Ishikawa (cell line): ENCODE results near the gene TSPAN9.

Experiments used
- CEBPB ChIP-seq: IDR thresholded peaks from 2 replicates; pipeline ENCODE4 v1.6.1; 2012
- CREB1 ChIP-seq: IDR thresholded peaks from 2 replicates; pipeline ENCODE4 v1.6.1; 2012; ENCODE audit warnings: low read depth
- EGR1 ChIP-seq: IDR thresholded peaks from 2 replicates; pipeline ENCODE4 v1.6.1; 2012
- FOXM1 ChIP-seq: IDR thresholded peaks from 2 replicates; pipeline ENCODE4 v1.6.1; 2012; ENCODE audit warnings: low read depth, borderline replicate concordance
- NFIC ChIP-seq: IDR thresholded peaks from 2 replicates; pipeline ENCODE4 v1.6.1; 2012
- REST ChIP-seq: IDR thresholded peaks from 2 replicates; pipeline ENCODE4 v1.6.1; 2012; ENCODE audit warnings: low read depth, mild to moderate bottlenecking
- TAF1 ChIP-seq: IDR thresholded peaks from 2 replicates; pipeline ENCODE4 v1.6.1; 2012; ENCODE audit warnings: low read depth, mild to moderate bottlenecking
- TCF12 ChIP-seq: IDR thresholded peaks from 2 replicates; pipeline ENCODE4 v1.6.1; 2012; ENCODE audit warnings: low read depth
- YY1 ChIP-seq: IDR thresholded peaks from 2 replicates; pipeline ENCODE4 v1.6.1; 2012; ENCODE audit warnings: low read depth
- ZBTB7A ChIP-seq: IDR thresholded peaks from 2 replicates; pipeline ENCODE4 v1.6.1; 2012; ENCODE audit warnings: low read depth
- TF ChIP-seq, protein P1 (sequence below): IDR thresholded peaks from 2 replicates; pipeline ENCODE4 v1.6.1; 2012

- no peak for TF ChIP-seq CEBPB
- TF ChIP-seq YY1: no peak
- no peak for TF ChIP-seq EGR1
- TF ChIP-seq FOXM1: no peak
- no peak for TF ChIP-seq REST
- no peak for TF ChIP-seq TAF1
- no peak for TF ChIP-seq CREB1
- TF ChIP-seq ZBTB7A: no peak
- TF ChIP-seq TCF12: no peak
- TF ChIP-seq NFIC: no peak
- TF ChIP-seq, protein P1, sequence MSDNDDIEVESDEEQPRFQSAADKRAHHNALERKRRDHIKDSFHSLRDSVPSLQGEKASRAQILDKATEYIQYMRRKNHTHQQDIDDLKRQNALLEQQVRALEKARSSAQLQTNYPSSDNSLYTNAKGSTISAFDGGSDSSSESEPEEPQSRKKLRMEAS: no peak
Measured at GRCh38 chr12:3193755-3194154, 116.6 kb downstream of the TSPAN9 start.
